GM19468 (cell line): ENCODE data around the gene TMC2.

Source experiments
- ATAC-seq: cut with Tn5 transposase; IDR thresholded peaks from one replicate; pipeline ENCODE4 v1.9.1; 2021; ENCODE audit warnings: mild to moderate bottlenecking, moderate library complexity, moderate number of reproducible peaks; ENCODE audit not compliant: unreplicated experiment; ENCODE audit errors: extremely low read depth

The TMC2 gene

GRCh38 chr20:2564406-2564805 lies 28.0 kb downstream of the TMC2 start:
- ATAC-seq = no peak

- no peak for ATAC-seq
Measured at GRCh38 chr20:2575682-2576081, 39.3 kb downstream of the TMC2 start.

- ATAC-seq = no peak
Measured at GRCh38 chr20:2576317-2576727, 39.9 kb downstream of the TMC2 start.

- no peak for ATAC-seq
Measured at GRCh38 chr20:2578475-2579192, 42.3 kb downstream of the TMC2 start.

GRCh38 chr20:2585811-2586210 lies 49.4 kb downstream of the TMC2 start:
- no peak for ATAC-seq

- ATAC-seq = no peak
Measured at GRCh38 chr20:2593756-2594155, 57.4 kb downstream of the TMC2 start.

GRCh38 chr20:2595076-2595475 lies 58.7 kb downstream of the TMC2 start:
- ATAC-seq = no peak

GRCh38 chr20:2596673-2597279 lies 60.4 kb downstream of the TMC2 start:
- no peak for ATAC-seq

GRCh38 chr20:2599288-2600006 lies 63.1 kb downstream of the TMC2 start:
- ATAC-seq = no peak

GRCh38 chr20:2602046-2602735 lies 65.8 kb downstream of the TMC2 start:
- ATAC-seq = no peak

- ATAC-seq = no peak
Measured at GRCh38 chr20:2602746-2603145, 66.4 kb downstream of the TMC2 start.

GRCh38 chr20:2603816-2604505 lies 67.6 kb downstream of the TMC2 start:
- ATAC-seq = no peak

- no peak for ATAC-seq
Measured at GRCh38 chr20:2604506-2604835, 68.1 kb downstream of the TMC2 start.

GRCh38 chr20:2606507-2607006 lies 70.2 kb downstream of the TMC2 start:
- no peak for ATAC-seq

- no peak for ATAC-seq
Measured at GRCh38 chr20:2610326-2610725, 74.0 kb downstream of the TMC2 start.

GRCh38 chr20:2610941-2611720 lies 74.8 kb downstream of the TMC2 start:
- ATAC-seq = no peak

GRCh38 chr20:2612073-2612472 lies 75.7 kb downstream of the TMC2 start:
- ATAC-seq = no peak

- no peak for ATAC-seq
Measured at GRCh38 chr20:2616634-2617033, 80.3 kb downstream of the TMC2 start.

- no peak for ATAC-seq
Measured at GRCh38 chr20:2617099-2617714, 80.8 kb downstream of the TMC2 start.
